PC-3 (cell line): ENCODE data around the gene POU5F2. TPM values are rescaled to one million over a fixed set of nuclear protein-coding genes. Genes with fewer than 3 reads are reported as not detected.

Experiments used
- ATAC-seq: fragments of 200-7000 bp; cut with Tn5 transposase; 2 replicates; pipeline ENCODE4 v1.9.1; 2020; ENCODE audit warnings: mild to moderate bottlenecking, moderate library complexity
- BruUV-seq: library from RNA; stranded (reverse); fragments of 400-500 nt; replicated peaks from 2 replicates; lab custom pipeline; 2021; lab: Mats Ljungman, UMichigan
- CTCF ChIA-PET: fragments of 300-600 bp; sonication (Branson Sonifier 250); formaldehyde crosslinking; loops from one replicate; lab custom pipeline; 2022; ENCODE audit warnings: antibody characterized with exemption; lab: Charles Lee
- POLR2A ChIA-PET: fragments of 300-600 bp; sonication (Branson Sonifier 250); formaldehyde crosslinking; loops from one replicate; lab custom pipeline; 2022; ENCODE audit warnings: antibody characterized with exemption; ENCODE audit not compliant: unreplicated experiment; lab: Charles Lee
- DNase-seq: peaks from one replicate; pipeline ENCODE4 v3.0.0-alpha.2; 2015
- H2AFZ ChIP-seq: fragments of 300-600 bp; sonication (generic); 2 replicates; pipeline ENCODE4 v1.6.0; 2016; ENCODE audit warnings: antibody characterized with exemption, low read length
- H3F3A ChIP-seq: fragments of 300-600 bp; sonication (generic); one replicate; pipeline ENCODE4 v1.6.0; 2017; ENCODE audit warnings: antibody characterized with exemption, low read length, control low read depth, mild to moderate bottlenecking; ENCODE audit not compliant: unreplicated experiment
- H3K27ac ChIP-seq: fragments of 300-600 bp; sonication (generic); 2 replicates; pipeline ENCODE4 v1.5.1; 2016; ENCODE audit warnings: mild to moderate bottlenecking, low read length
- H3K27me3 ChIP-seq: fragments of 300-600 bp; sonication (generic); 2 replicates; pipeline ENCODE4 v1.6.1; 2016; ENCODE audit warnings: low read length, mixed read lengths
- H3K36me3 ChIP-seq: fragments of 300-600 bp; sonication (generic); 2 replicates; pipeline ENCODE4 v1.6.1; 2016; ENCODE audit warnings: low read depth, mixed run types, low read length, mixed read lengths
- H3K4me1 ChIP-seq: fragments of 300-600 bp; sonication (generic); 2 replicates; pipeline ENCODE4 v1.5.1; 2016; ENCODE audit warnings: low read length; ENCODE audit not compliant: insufficient read depth
- H3K4me2 ChIP-seq: fragments of 300-600 bp; sonication (generic); 2 replicates; pipeline ENCODE4 v1.6.0; 2016; ENCODE audit warnings: low read length
- H3K4me3 ChIP-seq: fragments of 300-600 bp; sonication (generic); 2 replicates; pipeline ENCODE4 v1.5.1; 2016; ENCODE audit warnings: mild to moderate bottlenecking, low read length, mixed read lengths
- H3K79me2 ChIP-seq: fragments of 300-600 bp; sonication (generic); 2 replicates; pipeline ENCODE4 v1.6.1; 2017; ENCODE audit warnings: low read length, mixed read lengths
- H3K9ac ChIP-seq: fragments of 300-600 bp; sonication (generic); 2 replicates; pipeline ENCODE4 v1.6.0; 2016; ENCODE audit warnings: mild to moderate bottlenecking, low read length
- H3K9me2 ChIP-seq: fragments of 300-600 bp; sonication (generic); replicated peaks from 2 replicates; pipeline ENCODE4 v1.6.1; 2016; ENCODE audit warnings: mixed run types, low read length, mixed read lengths
- H3K9me3 ChIP-seq: fragments of 300-600 bp; sonication (generic); 2 replicates; pipeline ENCODE4 v1.6.1; 2016; ENCODE audit warnings: low read length, mixed read lengths
- H4K20me1 ChIP-seq: fragments of 300-600 bp; sonication (generic); 2 replicates; pipeline ENCODE4 v1.6.1; 2016; ENCODE audit warnings: low read length, mixed read lengths
- EZH2 ChIP-seq: fragments of 300-600 bp; sonication (generic); IDR thresholded peaks from one replicate; pipeline ENCODE4 v1.6.1; 2017; ENCODE audit warnings: antibody characterized with exemption, mild to moderate bottlenecking, low read length; ENCODE audit not compliant: unreplicated experiment
- EZH2phosphoT487 ChIP-seq: fragments of 300-600 bp; sonication (generic); IDR thresholded peaks from 2 replicates; pipeline ENCODE4 v1.6.1; 2018; ENCODE audit warnings: mild to moderate bottlenecking, antibody characterized with exemption, low read length, borderline replicate concordance
- intact Hi-C: fragments of 100-400 bp; cut with micrococcal nuclease; formaldehyde crosslinking; loops from 2 replicates; pipeline ENCODE4 v1.9.0; 2023
- total RNA-seq: library from RNA; depleted of rRNA; stranded (reverse); fragments of >200 nt; gene quantifications from 2 replicates; pipeline ENCODE4 v1.2.3, GENCODE V29; 2014
- TF ChIP-seq, protein P1 (sequence below): fragments of 300-600 bp; sonication (generic); conservative IDR thresholded peaks from 2 replicates; pipeline ENCODE4 v1.5.1; 2017; ENCODE audit warnings: antibody characterized with exemption, low read depth, mild to moderate bottlenecking, low read length

POU5F2 gene
- total RNA-seq, 1 experiment from 2014 or later = 0.66 TPM

- no peak for DNase-seq
- Histone ChIP-seq H3K4me1 (no peaks in the 10 kb centered on the region), H3K4me3 (no peak overlapping the region), H3K9me3 (no peaks in the 10 kb centered on the region), H3K4me2 (no peak overlapping the region), H3K27me3 (no peaks in the 10 kb centered on the region), H4K20me1 (no peaks in the 10 kb centered on the region), H2AFZ (no peak overlapping the region), H3K36me3 (no peaks in the 10 kb centered on the region), H3K9me2 (no peaks in the 10 kb centered on the region), H3F3A (no peaks in the 10 kb centered on the region), H3K79me2 (no peaks in the 10 kb centered on the region), H3K9ac (no peak overlapping the region), H3K27ac (no peak overlapping the region)
- no peak for TF ChIP-seq EZH2phosphoT487
- no peak for TF ChIP-seq EZH2
- TF ChIP-seq, protein P1, sequence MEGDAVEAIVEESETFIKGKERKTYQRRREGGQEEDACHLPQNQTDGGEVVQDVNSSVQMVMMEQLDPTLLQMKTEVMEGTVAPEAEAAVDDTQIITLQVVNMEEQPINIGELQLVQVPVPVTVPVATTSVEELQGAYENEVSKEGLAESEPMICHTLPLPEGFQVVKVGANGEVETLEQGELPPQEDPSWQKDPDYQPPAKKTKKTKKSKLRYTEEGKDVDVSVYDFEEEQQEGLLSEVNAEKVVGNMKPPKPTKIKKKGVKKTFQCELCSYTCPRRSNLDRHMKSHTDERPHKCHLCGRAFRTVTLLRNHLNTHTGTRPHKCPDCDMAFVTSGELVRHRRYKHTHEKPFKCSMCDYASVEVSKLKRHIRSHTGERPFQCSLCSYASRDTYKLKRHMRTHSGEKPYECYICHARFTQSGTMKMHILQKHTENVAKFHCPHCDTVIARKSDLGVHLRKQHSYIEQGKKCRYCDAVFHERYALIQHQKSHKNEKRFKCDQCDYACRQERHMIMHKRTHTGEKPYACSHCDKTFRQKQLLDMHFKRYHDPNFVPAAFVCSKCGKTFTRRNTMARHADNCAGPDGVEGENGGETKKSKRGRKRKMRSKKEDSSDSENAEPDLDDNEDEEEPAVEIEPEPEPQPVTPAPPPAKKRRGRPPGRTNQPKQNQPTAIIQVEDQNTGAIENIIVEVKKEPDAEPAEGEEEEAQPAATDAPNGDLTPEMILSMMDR = no peak
- no TSS peak for BruUV-seq
- no peak for ATAC-seq
- intact Hi-C loops = no loop called here
- ChIA-PET CTCF (no interaction called here), POLR2A (no interaction called here)
Measured at GRCh38 chr5:93715327-93715726, 26.1 kb downstream of the POU5F2 start.

DNA sequence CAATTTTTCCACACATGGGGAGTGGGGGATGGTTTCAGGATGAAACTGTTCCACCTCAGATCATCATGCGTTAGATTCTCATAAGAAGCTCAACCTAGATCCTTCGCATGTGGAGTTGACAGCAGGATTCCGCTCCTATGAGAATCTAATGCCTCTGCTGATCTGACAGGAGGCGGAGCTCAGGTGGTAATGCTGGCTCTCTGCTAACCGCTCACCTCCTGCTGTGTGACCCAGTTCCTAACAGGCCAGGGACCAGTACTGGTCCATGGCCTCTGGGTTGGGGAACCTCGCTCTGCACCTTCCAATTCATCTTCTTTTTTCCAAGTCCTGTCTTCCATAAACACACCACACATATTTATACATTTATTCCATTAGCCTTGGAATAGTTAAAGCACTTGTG lies 33.0 kb downstream of the POU5F2 start:
- no peaks in the 10 kb centered on the region for H3K36me3 ChIP-seq
- POLR2A ChIA-PET = no interaction called here
- H3K4me3 ChIP-seq = no peak overlapping the region
- no peaks in the 10 kb centered on the region for H3F3A ChIP-seq
- no peaks in the 10 kb centered on the region for H4K20me1 ChIP-seq
- H3K27me3 ChIP-seq = no peaks in the 10 kb centered on the region
- DNase-seq (no peak), ATAC-seq (no peak)
- TF ChIP-seq EZH2 (no peak), EZH2phosphoT487 (no peak)
- TF ChIP-seq, protein P1 = no peak
- H3K79me2 ChIP-seq = no peaks in the 10 kb centered on the region
- H3K4me1 ChIP-seq = no peaks in the 10 kb centered on the region
- BruUV-seq = no TSS peak
- H3K4me2 ChIP-seq = no peak overlapping the region
- no peaks in the 10 kb centered on the region for H3K9me3 ChIP-seq
- H2AFZ ChIP-seq = no peak overlapping the region
- H3K9ac ChIP-seq = no peak overlapping the region
- CTCF ChIA-PET = no interaction called here
- H3K9me2 ChIP-seq = no peaks in the 10 kb centered on the region
- no peak overlapping the region for H3K27ac ChIP-seq
- intact Hi-C loops = no loop called here

- H3K9me2 ChIP-seq = no peaks in the 10 kb centered on the region
- no peak for DNase-seq
- H3K27me3 ChIP-seq = no peaks in the 10 kb centered on the region
- H3K4me1 ChIP-seq = no peaks in the 10 kb centered on the region
- no peaks in the 10 kb centered on the region for H3F3A ChIP-seq
- no peak for ATAC-seq
- POLR2A ChIA-PET = no interaction called here
- CTCF ChIA-PET = no interaction called here
- no peak overlapping the region for H2AFZ ChIP-seq
- H3K9me3 ChIP-seq = no peaks in the 10 kb centered on the region
- intact Hi-C loops = no loop called here
- no peak overlapping the region for H3K9ac ChIP-seq
- H3K4me3 ChIP-seq = no peak overlapping the region
- TF ChIP-seq, protein P1 = no peak
- no peak for TF ChIP-seq EZH2phosphoT487
- no peak for TF ChIP-seq EZH2
- H4K20me1 ChIP-seq = no peaks in the 10 kb centered on the region
- no peaks in the 10 kb centered on the region for H3K36me3 ChIP-seq
- no peak overlapping the region for H3K4me2 ChIP-seq
- no peaks in the 10 kb centered on the region for H3K79me2 ChIP-seq
- no peak overlapping the region for H3K27ac ChIP-seq
- BruUV-seq = no TSS peak
Measured at GRCh38 chr5:93705896-93706295, 35.5 kb downstream of the POU5F2 start.
